GM19372 (cell line): ENCODE measurements around the gene NEDD9.

Source experiments
- ATAC-seq: cut with Tn5 transposase; IDR thresholded peaks from one replicate; pipeline ENCODE4 v1.9.1; 2021; ENCODE audit warnings: mild to moderate bottlenecking, low read depth, moderate library complexity; ENCODE audit not compliant: unreplicated experiment

The NEDD9 gene

DNA sequence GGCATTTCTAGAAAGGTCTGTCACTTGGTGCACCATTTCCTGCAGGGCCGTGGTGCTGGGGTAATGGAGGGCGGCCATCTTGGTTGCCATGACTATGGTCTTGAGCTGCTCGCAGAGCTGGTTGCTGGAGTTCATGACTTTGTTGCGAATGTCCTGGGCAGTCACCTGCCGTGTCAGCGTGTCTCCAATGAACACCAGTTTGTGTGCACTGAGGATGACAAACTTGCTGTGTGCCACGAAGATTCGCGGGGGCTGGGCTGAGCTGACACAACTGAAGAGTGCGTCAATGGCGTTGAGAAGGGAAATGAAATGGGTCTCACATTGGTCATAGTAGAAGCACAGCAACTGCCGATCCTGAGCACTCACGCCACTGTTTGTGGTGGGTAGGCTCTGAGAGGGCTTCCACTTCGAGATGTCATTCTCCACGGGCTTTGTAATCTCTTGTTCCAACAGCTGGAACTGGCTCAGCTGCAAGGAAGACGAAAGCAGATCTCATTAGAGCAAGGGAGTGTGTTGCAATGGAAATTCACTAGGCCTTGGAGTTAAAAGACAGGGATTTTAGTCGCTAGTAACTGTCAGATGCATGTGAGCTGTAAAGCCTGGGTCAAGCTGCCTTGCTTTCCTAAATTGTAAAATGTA is 47.1 kb downstream of the NEDD9 start:
- ATAC-seq, result no peak

DNA sequence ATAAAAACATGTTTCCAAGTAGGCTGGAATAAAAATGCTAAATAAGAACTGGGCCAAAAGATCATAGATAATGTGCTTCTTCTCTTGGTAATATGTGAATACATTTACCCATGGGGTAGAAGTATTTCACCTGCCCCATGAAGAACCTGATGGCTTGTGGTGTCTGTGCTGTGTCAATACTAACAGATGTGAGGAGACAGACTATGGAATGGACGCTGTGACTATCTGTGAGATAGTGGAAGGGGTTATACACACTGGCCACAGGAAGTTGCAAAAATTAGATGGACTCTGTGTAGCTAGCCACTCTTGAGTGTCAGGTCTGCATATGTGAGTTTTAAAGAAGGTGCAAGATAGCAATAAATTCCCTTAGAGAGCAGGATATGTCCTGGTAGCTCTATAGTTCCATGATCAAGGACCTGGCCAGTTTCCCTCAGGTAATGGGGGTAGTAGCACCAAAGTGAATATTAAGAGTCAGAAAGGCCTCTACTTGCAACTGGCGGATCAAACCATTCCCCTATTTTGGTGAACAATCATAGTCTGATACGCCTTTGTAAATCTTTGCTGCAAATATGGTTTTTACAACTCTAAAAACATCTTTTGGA is 48.6 kb downstream of the NEDD9 start:
- ATAC-seq, result no peak

DNA sequence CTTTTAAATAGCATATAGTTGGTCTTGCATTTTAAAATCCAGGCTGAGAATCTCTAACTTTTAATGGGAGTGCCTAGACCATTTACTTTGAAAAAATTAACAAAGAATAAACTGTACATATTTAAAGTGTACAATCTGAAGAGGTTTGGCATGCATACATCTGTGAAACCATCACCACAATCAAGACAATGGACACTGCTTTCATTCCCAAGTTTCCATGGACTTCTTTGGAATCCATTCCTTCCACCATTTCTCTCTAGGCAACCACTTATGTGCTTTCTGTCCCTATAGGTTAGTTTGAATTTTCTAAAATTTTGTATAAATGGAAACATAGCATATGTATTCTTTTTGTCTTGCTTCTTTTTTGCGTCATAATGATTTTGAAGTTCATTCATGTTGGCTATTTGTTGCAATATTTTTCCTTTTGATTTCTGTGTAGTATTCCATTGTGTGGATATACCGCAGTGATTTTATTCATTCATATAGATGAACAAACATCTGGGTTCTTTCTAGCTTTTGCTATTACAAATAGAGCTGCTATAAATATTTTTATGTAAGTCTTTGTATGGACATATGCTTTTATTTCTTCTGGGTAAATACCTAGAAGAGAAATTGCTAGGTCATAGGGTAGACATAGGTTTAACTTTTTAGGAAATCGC is 50.9 kb downstream of the NEDD9 start:
- ATAC-seq, result no peak

- ATAC-seq, result no peak
These were observed 52.9 kb downstream of the NEDD9 start for GRCh38 chr6:11179419-11180202.

DNA sequence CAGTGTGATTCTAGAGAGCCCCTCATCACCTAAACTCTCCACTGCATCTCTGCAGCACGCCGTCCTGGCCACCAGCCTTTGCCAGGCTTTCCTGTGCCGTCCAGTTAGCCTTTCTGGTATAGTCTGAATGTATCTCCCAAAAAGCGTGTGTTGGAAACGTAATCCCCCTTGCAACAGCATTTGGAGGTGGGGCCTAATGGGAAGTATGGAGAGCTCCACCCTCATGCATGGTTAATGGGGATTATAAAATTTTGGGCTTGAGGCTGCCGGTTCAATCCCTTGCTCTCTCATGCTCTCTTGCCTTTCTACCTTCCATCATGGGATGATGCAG is 53.4 kb downstream of the NEDD9 start:
- no peak for ATAC-seq

GRCh38 chr6:11177271-11177670 is 55.2 kb downstream of the NEDD9 start:
- no peak for ATAC-seq

- ATAC-seq, result no peak
These were observed 58.2 kb downstream of the NEDD9 start for GRCh38 chr6:11174242-11174611.

GRCh38 chr6:11172501-11173327 is 59.8 kb downstream of the NEDD9 start:
- no peak for ATAC-seq

DNA sequence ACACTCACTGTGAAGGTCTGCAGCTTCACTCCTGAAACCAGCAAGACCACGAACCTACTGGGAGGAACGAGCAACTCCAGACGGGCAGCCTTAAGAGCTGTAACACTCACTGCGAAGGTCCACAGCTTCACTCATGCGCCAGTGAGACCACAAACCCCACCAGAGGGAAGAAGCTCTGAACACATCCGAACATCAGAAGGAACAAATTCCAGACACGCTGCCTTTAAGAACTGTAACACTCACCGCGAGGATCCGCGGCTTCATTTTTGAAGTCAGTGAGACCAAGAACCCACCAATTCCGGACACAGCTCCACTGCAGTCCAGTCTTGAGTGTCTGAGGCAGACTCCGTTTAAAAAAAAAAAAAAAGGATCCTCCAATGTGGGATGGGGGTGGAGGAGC is 60.5 kb downstream of the NEDD9 start:
- no peak for ATAC-seq

DNA sequence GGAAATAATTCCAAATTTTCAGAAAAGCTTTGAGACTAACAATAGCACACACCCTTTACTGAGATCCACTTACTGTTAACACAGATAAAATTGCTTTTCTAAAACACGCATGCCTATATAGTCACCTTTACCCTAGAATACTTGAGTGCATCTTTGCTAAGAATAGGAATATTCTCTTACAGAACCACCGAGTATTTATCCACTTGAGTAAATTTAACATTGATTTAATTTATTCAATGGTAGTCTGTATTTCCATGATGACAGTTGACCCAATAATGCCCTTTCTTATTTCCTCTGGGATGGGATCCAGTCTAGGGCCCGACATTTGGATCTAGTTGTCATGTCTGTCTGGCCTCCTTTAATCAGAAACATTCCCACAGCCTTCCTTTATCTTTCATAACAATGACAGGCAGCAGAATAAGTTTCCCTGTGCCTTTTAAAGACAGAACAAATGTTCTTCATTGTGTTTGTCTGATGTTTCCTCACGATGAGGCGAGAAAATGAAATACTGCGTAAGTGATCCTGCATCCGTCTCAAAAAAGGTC is 64.3 kb downstream of the NEDD9 start:
- no peak for ATAC-seq

- ATAC-seq, result no peak
These were observed 65.5 kb downstream of the NEDD9 start for GRCh38 chr6:11166948-11167347.

- ATAC-seq, result no peak
These were observed 67.5 kb downstream of the NEDD9 start for GRCh38 chr6:11164717-11165646.

- ATAC-seq, result no peak
These were observed 68.5 kb downstream of the NEDD9 start for GRCh38 chr6:11163932-11164331.

DNA sequence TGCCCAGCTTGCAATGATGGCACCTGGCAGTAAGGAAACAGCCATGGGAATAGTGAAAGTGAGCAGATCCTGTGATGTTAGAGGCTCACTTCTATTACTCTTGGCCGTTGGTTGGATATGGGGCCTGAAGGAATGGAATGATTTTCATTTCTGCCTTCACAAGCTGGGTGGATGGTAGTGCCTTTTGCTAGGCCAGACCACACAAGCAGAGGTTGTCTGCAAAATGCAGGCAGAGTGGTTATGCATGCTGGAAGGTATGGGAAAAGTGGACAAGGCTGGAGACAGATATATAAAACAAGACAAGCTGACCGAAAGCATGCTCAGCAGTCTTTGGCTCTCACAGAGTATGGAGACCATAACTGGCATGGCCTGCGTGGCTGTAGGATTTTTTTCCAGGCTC is 70.2 kb downstream of the NEDD9 start:
- ATAC-seq, result no peak

DNA sequence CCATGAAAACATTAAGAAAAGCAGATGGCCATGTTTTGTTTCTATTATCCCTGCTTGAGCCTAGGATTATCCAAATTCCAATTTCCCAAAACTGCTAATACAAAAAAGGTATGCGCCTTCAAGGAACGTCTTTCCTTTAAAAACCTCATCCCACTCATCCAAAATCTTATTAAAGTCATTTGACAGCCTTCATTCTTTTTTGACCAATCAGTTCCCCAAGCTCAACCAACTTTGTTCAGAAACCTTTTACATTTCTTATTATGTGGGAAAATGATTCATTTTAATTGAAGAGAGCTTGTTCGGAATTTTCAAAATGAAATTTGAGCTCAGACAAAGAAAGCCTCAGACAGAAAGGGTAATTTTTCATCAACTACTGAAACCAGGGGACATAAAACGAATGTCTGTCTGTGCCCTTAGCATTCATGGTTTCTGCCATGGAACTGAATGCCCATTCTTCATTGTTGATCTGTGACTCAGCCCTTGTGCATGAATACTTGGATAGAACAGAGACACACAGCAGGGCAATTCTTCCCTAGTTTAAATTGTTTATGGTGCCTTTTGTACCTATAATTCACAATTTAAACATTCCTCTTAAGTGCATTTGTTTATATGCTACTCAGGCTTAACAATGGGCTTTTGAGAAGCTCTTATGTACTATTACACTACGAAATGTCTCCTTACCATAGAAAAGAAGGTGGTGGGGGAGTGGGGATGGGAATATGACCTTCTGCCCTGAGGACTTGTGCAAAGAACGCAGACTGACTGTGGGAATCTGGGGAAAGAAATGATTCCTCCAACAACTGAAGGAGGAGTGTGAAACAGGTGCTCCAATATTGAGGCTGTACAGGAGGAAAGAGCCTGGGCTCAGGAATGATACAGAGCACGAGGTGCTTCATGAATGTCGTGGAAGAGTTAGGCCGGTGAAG is 71.2 kb downstream of the NEDD9 start:
- ATAC-seq, result no peak

- no peak for ATAC-seq
These were observed 72.3 kb downstream of the NEDD9 start for GRCh38 chr6:11160199-11160598.

- ATAC-seq, result no peak
These were observed 76.9 kb downstream of the NEDD9 start for GRCh38 chr6:11155589-11155988.

DNA sequence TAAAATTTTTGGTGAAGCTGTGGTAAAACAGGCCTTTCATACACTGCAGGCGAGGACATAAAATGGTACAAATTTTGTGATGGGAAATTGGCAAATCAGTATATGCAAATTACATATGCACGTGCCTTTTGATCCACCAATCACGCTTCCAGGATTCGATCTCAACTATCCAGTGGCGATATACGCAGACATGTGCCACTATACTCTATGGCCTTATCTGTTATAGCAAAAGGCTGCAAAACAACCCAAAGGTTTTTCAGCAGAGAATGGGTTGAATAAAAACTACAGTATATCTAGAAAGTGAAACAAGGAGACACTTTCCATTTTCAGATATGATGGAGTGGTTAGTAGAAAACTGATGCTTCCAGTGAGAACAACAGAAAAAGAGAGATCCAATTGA is 79.0 kb downstream of the NEDD9 start:
- ATAC-seq, result no peak
